HG03097 (cell line): ENCODE measurements around the gene SORBS2.
"Not testable (repeated sequence)": the region's sequence is repeated elsewhere in the genome, so short reads cannot be mapped to it uniquely, and the experiment has no call there.

Experiments
- ATAC-seq: cut with Tn5 transposase; IDR thresholded peaks from one replicate; pipeline ENCODE4 v1.9.1; 2021; ENCODE audit not compliant: unreplicated experiment, low FRiP score

SORBS2 gene

GRCh38 chr4:185573651-185574199 is 238.3 kb downstream of the SORBS2 start:
- no peak for ATAC-seq

GRCh38 chr4:185570727-185571126 is 241.3 kb downstream of the SORBS2 start:
- no peak for ATAC-seq

GRCh38 chr4:185567381-185568376 is 244.3 kb downstream of the SORBS2 start:
- no peak for ATAC-seq

GRCh38 chr4:185566972-185567371 is 245.0 kb downstream of the SORBS2 start:
- no peak for ATAC-seq

- no peak for ATAC-seq
Observed at GRCh38 chr4:185566425-185566824, 245.6 kb downstream of the SORBS2 start.

GRCh38 chr4:185565696-185566095 is 246.3 kb downstream of the SORBS2 start:
- no peak for ATAC-seq

GRCh38 chr4:185564349-185564748 is 247.6 kb downstream of the SORBS2 start:
- ATAC-seq = no peak

- ATAC-seq = no peak
Observed at GRCh38 chr4:185562531-185562930, 249.5 kb downstream of the SORBS2 start.

GRCh38 chr4:185560316-185560715 is 251.7 kb downstream of the SORBS2 start:
- no peak for ATAC-seq

- no peak for ATAC-seq
Observed at GRCh38 chr4:185559915-185560281, 252.1 kb downstream of the SORBS2 start.

GRCh38 chr4:185559251-185559914 is 252.6 kb downstream of the SORBS2 start:
- not testable (repeated sequence) for ATAC-seq

- no peak for ATAC-seq
Observed at GRCh38 chr4:185554365-185555126, 257.4 kb downstream of the SORBS2 start.

- no peak for ATAC-seq
Observed at GRCh38 chr4:185552254-185552653, 259.7 kb downstream of the SORBS2 start.

GRCh38 chr4:185550933-185551332 is 261.1 kb downstream of the SORBS2 start:
- ATAC-seq = no peak

GRCh38 chr4:185549095-185549639 is 262.8 kb downstream of the SORBS2 start:
- no peak for ATAC-seq

GRCh38 chr4:185548587-185548986 is 263.4 kb downstream of the SORBS2 start:
- ATAC-seq = no peak

- no peak for ATAC-seq
Observed at GRCh38 chr4:185546335-185546734, 265.7 kb downstream of the SORBS2 start.

GRCh38 chr4:185542626-185543315 is 269.2 kb downstream of the SORBS2 start:
- ATAC-seq = no peak

GRCh38 chr4:185541251-185541727 is 270.7 kb downstream of the SORBS2 start:
- no peak for ATAC-seq
